ENCODE data around the gene ARHGDIG. TPM values are rescaled to one million over a fixed set of nuclear protein-coding genes. Genes with fewer than 3 reads are reported as not detected.

ARHGDIG gene
- total and polyA plus RNA-seq, 2 donors from 2014 or later = 0.88 TPM; not detected in 1

DNA sequence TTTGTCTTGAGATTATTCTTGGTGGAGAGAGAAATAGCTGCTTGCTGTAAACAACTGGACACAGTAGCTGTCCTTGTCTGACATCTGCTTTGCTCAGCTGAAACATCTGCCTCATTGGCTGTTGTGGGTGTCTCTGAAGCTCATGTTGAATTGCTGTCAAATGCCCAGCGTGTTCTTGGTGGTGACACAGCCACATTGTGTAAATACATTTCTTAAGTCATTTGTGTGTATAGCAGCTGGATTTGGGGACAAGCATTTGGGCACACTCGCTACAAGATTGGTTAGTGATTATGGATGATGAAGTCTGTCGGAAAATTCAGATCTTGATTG lies 40.5 kb upstream of the ARHGDIG start:
- no peak overlapping the region for H3K9ac ChIP-seq (ENCODE audit: low read length in 3 of 3)
- peaks cover 0 to 4% (median 0%) of the 10 kb centered on the region in 3 donors for H3K4me1 ChIP-seq (ENCODE audit: control insufficient read depth in 2 of 3, insufficient read depth in 2 of 3, low read depth in 1 of 3, low read length in 3 of 3)
- intact Hi-C loops (cut with DNase I) = no loop called here
- FAIRE-seq (no peak), DNase-seq (no peak)
- H3K9me3 ChIP-seq (ENCODE audit: control insufficient read depth in 2 of 3, insufficient read depth in 1 of 3, low read length in 3 of 3) = no peaks in the 10 kb centered on the region
- H3K4me3 ChIP-seq (ENCODE audit: low read length in 3 of 3) = no peak overlapping the region
- no peaks in the 10 kb centered on the region for H3K36me3 ChIP-seq (ENCODE audit: control insufficient read depth in 2 of 3, insufficient read depth in 3 of 3, low read length in 3 of 3)
- H3K27me3 ChIP-seq (ENCODE audit: control insufficient read depth, insufficient read depth, low read length) = no peaks in the 10 kb centered on the region
- no peak overlapping the region for H3K27ac ChIP-seq (ENCODE audit: low read depth in 2 of 2, low read length in 2 of 2)
- TF ChIP-seq, protein P1, sequence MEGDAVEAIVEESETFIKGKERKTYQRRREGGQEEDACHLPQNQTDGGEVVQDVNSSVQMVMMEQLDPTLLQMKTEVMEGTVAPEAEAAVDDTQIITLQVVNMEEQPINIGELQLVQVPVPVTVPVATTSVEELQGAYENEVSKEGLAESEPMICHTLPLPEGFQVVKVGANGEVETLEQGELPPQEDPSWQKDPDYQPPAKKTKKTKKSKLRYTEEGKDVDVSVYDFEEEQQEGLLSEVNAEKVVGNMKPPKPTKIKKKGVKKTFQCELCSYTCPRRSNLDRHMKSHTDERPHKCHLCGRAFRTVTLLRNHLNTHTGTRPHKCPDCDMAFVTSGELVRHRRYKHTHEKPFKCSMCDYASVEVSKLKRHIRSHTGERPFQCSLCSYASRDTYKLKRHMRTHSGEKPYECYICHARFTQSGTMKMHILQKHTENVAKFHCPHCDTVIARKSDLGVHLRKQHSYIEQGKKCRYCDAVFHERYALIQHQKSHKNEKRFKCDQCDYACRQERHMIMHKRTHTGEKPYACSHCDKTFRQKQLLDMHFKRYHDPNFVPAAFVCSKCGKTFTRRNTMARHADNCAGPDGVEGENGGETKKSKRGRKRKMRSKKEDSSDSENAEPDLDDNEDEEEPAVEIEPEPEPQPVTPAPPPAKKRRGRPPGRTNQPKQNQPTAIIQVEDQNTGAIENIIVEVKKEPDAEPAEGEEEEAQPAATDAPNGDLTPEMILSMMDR (IDR thresholded peaks at IDR 0.05; ENCODE audit: borderline replicate concordance, extremely low read depth, insufficient read depth) = no peak

DNA sequence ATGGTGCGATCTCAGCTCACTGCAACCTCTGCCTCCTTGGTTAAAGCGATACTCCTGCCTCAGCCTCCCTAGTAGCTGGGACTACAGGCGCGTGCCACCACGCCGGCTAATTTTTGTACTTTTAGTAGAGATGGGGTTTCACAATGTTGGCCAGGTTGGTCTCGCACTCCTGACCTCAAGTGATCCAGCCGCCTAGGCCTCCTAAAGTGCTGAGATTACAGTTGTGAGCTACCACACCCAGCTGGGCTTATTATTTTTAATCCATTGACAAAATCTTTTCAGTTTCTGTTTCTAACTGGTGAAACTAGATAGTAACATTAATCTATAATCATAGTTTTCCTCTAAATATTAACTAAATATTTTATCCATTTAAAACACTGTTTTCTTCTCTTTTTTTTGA lies 39.8 kb upstream of the ARHGDIG start:
- intact Hi-C loops (cut with DNase I) = no loop called here
- Histone ChIP-seq H3K27me3 (ENCODE audit: control insufficient read depth, insufficient read depth, low read length) (no peaks in the 10 kb centered on the region), H3K36me3 (ENCODE audit: control insufficient read depth in 2 of 3, insufficient read depth in 3 of 3, low read length in 3 of 3) (no peaks in the 10 kb centered on the region), H3K9me3 (ENCODE audit: control insufficient read depth in 2 of 3, insufficient read depth in 1 of 3, low read length in 3 of 3) (no peaks in the 10 kb centered on the region), H3K4me3 (ENCODE audit: low read length in 3 of 3) (no peak overlapping the region), H3K27ac (ENCODE audit: low read depth in 2 of 2, low read length in 2 of 2) (no peak overlapping the region), H3K9ac (ENCODE audit: low read length in 3 of 3) (no peak overlapping the region), H3K4me1 (ENCODE audit: control insufficient read depth in 2 of 3, insufficient read depth in 2 of 3, low read depth in 1 of 3, low read length in 3 of 3) (peaks cover 0 to 4% (median 0%) of the 10 kb centered on the region in 3 donors)
- TF ChIP-seq, protein P1 (IDR thresholded peaks at IDR 0.05; ENCODE audit: borderline replicate concordance, extremely low read depth, insufficient read depth) = no peak
- peak in 1 of 5 donors; percentile 22 for DNase-seq
- no peak for FAIRE-seq

DNA sequence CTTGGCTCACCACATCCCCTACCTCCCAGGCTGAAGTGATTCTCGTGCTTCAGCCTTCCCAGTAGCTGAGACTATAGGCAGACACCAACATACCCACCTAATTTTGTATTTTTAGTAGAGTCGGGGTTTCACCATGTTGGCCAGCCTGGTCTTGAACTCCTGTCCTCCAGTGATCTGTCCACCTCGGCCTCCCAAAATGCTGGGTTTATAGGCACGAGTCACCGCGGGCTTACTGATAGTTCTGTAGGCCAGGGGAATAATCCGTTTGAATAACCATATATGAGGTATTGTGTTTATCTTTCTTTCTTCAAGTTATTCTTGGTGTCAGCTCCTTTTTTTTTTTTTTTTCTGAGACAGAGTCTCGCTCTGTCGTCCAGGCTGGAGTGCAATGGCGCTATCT lies 38.1 kb upstream of the ARHGDIG start:
- TF ChIP-seq, protein P1 (IDR thresholded peaks at IDR 0.05; ENCODE audit: borderline replicate concordance, extremely low read depth, insufficient read depth) = no peak
- Histone ChIP-seq H3K27me3 (ENCODE audit: control insufficient read depth, insufficient read depth, low read length) (no peaks in the 10 kb centered on the region), H3K4me1 (ENCODE audit: control insufficient read depth in 2 of 3, insufficient read depth in 2 of 3, low read depth in 1 of 3, low read length in 3 of 3) (peaks cover 0 to 4% (median 0%) of the 10 kb centered on the region in 3 donors), H3K9me3 (ENCODE audit: control insufficient read depth in 2 of 3, insufficient read depth in 1 of 3, low read length in 3 of 3) (no peaks in the 10 kb centered on the region), H3K9ac (ENCODE audit: low read length in 3 of 3) (no peak overlapping the region), H3K27ac (ENCODE audit: low read depth in 2 of 2, low read length in 2 of 2) (no peak overlapping the region), H3K4me3 (ENCODE audit: low read length in 3 of 3) (no peak overlapping the region), H3K36me3 (ENCODE audit: control insufficient read depth in 2 of 3, insufficient read depth in 3 of 3, low read length in 3 of 3) (no peaks in the 10 kb centered on the region)
- peak in 1 of 5 donors; percentile 16 for DNase-seq
- intact Hi-C loops (cut with DNase I) = no loop called here
- no peak for FAIRE-seq

DNA sequence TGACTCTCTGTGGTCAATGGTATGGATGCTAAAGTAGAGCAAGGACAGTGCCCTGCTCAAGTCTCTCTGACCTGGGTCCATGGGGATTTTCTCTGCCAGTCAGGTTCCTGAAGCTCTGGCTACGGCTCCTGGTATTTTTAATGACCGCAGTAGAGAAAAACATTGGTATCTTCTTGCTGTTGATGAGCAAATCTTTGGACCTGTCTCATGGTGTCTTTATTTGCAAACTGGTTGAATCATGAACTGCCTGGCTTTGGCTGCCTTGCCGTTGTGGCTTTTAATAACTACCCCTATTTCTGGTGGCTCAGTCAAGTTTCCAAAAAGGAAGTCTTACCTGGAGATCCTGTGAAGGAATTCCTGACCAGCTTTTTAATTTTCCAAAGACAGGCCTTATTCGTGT lies 37.0 kb upstream of the ARHGDIG start:
- H3K4me3 ChIP-seq (ENCODE audit: low read length in 3 of 3) = no peak overlapping the region
- FAIRE-seq = no peak
- H3K36me3 ChIP-seq (ENCODE audit: control insufficient read depth in 2 of 3, insufficient read depth in 3 of 3, low read length in 3 of 3) = no peaks in the 10 kb centered on the region
- H3K9me3 ChIP-seq (ENCODE audit: control insufficient read depth in 2 of 3, insufficient read depth in 1 of 3, low read length in 3 of 3) = no peaks in the 10 kb centered on the region
- intact Hi-C loops (cut with DNase I) = no loop called here
- H3K4me1 ChIP-seq (ENCODE audit: control insufficient read depth in 2 of 3, insufficient read depth in 2 of 3, low read depth in 1 of 3, low read length in 3 of 3) = peaks cover 0 to 4% (median 0%) of the 10 kb centered on the region in 3 donors
- no peak for DNase-seq
- H3K27ac ChIP-seq (ENCODE audit: low read depth in 2 of 2, low read length in 2 of 2) = no peak overlapping the region
- TF ChIP-seq, protein P1 (IDR thresholded peaks at IDR 0.05; ENCODE audit: borderline replicate concordance, extremely low read depth, insufficient read depth) = no peak
- H3K9ac ChIP-seq (ENCODE audit: low read length in 3 of 3) = no peak overlapping the region
- H3K27me3 ChIP-seq (ENCODE audit: control insufficient read depth, insufficient read depth, low read length) = no peaks in the 10 kb centered on the region

Measured in kidney (tissue), 14 donors.